Fibroblast of skin of right quadriceps (primary cell): ENCODE data around the gene FOXRED2.

Experiments
- DNase-seq: peaks from one replicate; pipeline ENCODE4 v3.0.0-alpha.2; 2013

The FOXRED2 gene

GRCh38 chr22:36514766-36515165, 7.9 kb upstream of the FOXRED2 start:
- no peak for DNase-seq

GRCh38 chr22:36512991-36513390, 6.2 kb upstream of the FOXRED2 start:
- DNase-seq, result no peak

- no peak for DNase-seq
Measured at GRCh38 chr22:36512333-36512732, 5.5 kb upstream of the FOXRED2 start.

GRCh38 chr22:36510966-36511881, 4.4 kb upstream of the FOXRED2 start:
- peak; percentile 50 for DNase-seq

- DNase-seq, result no peak
Measured at GRCh38 chr22:36510384-36510783, 3.5 kb upstream of the FOXRED2 start.

GRCh38 chr22:36507518-36508010, 724 bp upstream of the FOXRED2 start:
- no peak for DNase-seq

GRCh38 chr22:36505998-36506635, 723 bp downstream of the FOXRED2 start:
- DNase-seq, result no peak

GRCh38 chr22:36497910-36498665, 8.8 kb downstream of the FOXRED2 start:
- DNase-seq, result no peak

- no peak for DNase-seq
Measured at GRCh38 chr22:36493690-36494110, 13.1 kb downstream of the FOXRED2 start.

GRCh38 chr22:36492109-36492508, 14.7 kb downstream of the FOXRED2 start:
- no peak for DNase-seq

GRCh38 chr22:36491155-36491554, 15.7 kb downstream of the FOXRED2 start:
- no peak for DNase-seq

- DNase-seq, result peak; percentile 58
Measured at GRCh38 chr22:36486619-36487384, 20.0 kb downstream of the FOXRED2 start.

GRCh38 chr22:36481393-36482168, 25.3 kb downstream of the FOXRED2 start, which contains the start of gene TXN2:
TSS of gene TXN2 (minus strand) at chr22:36481640. CDS start at chr22:36480837, 803 bp downstream.
- DNase-seq, result peak; percentile 97

GRCh38 chr22:36480941-36481392, 25.9 kb downstream of the FOXRED2 start:
- no peak for DNase-seq

GRCh38 chr22:36478966-36479365, 27.9 kb downstream of the FOXRED2 start:
- DNase-seq, result no peak

GRCh38 chr22:36475341-36475740, 31.5 kb downstream of the FOXRED2 start:
- DNase-seq, result no peak

- DNase-seq, result no peak
Measured at GRCh38 chr22:36472689-36473088, 34.2 kb downstream of the FOXRED2 start.

GRCh38 chr22:36471341-36471821, 35.5 kb downstream of the FOXRED2 start:
- peak; percentile 64 for DNase-seq

GRCh38 chr22:36470994-36471331, 35.9 kb downstream of the FOXRED2 start:
- peak; percentile 52 for DNase-seq

GRCh38 chr22:36470162-36470993, 36.5 kb downstream of the FOXRED2 start:
- DNase-seq, result peak; percentile 84
